Measurements from ENCODE around the gene EGFLAM.

The EGFLAM gene

GRCh38 chr5:38420246-38420645, 161.9 kb downstream of the EGFLAM start:
- DNase-seq (ENCODE audit: low read depth), result no peak

GRCh38 chr5:38420691-38421390, 162.5 kb downstream of the EGFLAM start:
- DNase-seq (ENCODE audit: low read depth), result no peak

DNA sequence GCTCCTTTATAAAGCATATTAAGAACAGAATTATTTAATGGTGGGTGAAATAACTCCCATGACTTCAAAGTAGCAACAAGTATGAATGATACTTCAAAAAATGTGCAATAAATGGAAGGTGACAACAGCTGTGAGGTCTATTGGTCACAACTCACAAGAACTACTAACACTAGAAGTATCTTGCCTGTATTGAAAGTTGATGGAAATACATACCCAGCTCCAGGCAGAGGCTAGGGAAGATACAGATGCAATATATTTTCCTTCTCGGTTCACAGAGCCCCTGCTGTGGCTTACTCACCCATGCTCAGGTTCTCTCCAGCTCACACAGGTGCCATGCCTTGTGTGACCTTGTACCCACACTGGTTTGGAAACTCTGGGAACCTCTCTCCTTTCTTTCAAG, 164.3 kb downstream of the EGFLAM start:
- DNase-seq (ENCODE audit: low read depth), result no peak

DNA sequence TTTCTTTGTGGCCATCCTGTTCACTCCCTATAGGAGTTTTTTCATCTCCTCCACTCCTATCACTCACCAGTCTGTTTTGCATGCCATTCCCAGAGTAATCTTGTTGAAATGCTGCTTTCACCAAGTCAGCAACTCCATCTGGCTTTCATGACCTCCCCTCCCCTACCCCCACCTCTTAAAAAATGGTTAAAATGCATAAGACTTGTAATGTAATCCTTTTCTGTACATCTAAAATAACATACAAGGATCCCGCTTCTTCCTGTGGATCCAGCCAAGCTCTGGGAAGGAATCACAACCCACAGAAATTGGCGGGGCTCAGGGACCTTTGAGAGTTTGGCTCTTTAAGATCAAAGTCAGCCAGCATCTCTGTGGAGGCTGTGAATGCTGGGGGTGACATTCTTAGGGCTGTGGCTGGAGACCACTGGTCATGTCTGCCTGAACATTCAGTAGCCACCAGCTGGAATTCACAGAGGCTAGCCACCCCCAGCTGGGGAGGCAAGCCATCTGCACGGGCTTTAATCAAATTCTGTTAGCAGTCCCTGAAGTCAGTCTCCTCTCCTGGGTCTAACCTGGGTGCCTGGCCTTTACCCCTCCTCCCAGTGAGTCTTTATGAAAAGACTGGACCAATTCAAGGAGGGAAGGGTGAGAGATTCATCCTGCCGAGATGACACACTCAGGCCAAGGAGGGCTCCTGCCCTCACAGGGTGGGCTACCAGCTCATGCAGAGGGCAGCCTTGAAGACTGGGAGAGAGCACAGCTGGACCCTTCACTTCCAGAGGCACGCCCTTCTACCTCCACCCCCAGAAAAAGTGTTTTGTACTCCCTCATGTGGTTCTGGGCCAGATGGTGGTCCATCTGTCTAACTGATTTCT, 165.2 kb downstream of the EGFLAM start:
- DNase-seq (ENCODE audit: low read depth), result no peak

DNA sequence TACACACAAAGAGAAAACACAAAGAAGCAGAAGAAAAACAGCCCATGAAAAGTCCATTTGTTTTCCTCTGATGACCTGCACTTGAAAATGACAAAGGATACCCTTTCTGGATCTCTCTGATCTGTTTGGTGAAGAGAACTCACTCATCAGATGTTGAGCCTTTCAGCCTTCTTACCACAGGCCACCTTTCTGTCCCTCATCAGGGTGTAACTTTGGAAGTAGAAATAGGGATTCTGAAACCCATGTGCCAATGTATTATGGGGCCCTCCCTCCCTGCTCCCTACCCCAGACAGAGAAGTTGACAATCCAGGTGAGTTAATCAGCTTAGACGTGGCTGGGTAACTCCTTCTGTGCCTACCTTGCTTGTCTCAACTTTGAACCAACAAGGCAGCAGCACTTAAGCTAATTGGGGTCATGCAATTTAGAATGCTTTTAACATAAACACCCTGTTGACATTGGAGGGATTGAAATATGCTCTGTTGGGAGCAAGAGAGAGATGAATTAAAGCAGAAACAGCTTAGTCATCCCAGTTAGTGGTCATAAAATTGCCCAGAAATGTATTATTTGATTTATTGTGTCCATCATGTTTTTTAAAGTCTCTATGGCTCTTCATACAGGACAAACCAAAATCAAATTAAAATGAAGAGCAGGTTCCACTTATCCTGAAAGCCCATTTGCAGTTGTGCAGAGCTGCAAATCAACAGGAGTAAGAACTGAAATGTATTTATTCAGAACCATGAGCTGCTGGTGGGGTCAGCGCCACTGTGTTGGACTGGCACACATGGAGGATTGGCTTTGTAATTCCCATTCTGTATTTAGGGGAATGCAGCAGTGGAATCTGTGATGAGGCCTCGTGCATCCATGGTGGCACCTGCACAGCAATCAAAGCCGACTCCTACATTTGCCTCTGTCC, 166.0 kb downstream of the EGFLAM start:
- DNase-seq (ENCODE audit: low read depth), result no peak

DNA sequence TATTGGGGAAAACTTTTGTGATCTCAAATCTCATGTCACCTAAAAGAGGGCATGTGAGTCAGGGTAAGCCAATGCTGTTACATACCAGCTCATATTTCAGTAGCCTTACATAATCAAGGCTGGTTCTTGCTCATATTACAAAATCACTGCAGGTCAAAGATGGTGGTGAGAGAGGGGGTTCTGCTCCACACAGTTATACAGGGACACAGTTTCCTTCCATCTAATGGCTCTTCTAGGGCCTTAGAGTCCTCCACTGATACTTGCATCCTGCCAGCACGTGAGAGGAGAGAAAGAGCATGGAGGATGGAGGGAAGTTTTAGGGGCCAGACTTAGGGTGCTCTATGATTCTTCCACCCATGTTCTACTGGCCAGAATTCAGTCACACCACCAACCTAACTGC, 168.1 kb downstream of the EGFLAM start:
- DNase-seq (ENCODE audit: low read depth), result no peak

DNA sequence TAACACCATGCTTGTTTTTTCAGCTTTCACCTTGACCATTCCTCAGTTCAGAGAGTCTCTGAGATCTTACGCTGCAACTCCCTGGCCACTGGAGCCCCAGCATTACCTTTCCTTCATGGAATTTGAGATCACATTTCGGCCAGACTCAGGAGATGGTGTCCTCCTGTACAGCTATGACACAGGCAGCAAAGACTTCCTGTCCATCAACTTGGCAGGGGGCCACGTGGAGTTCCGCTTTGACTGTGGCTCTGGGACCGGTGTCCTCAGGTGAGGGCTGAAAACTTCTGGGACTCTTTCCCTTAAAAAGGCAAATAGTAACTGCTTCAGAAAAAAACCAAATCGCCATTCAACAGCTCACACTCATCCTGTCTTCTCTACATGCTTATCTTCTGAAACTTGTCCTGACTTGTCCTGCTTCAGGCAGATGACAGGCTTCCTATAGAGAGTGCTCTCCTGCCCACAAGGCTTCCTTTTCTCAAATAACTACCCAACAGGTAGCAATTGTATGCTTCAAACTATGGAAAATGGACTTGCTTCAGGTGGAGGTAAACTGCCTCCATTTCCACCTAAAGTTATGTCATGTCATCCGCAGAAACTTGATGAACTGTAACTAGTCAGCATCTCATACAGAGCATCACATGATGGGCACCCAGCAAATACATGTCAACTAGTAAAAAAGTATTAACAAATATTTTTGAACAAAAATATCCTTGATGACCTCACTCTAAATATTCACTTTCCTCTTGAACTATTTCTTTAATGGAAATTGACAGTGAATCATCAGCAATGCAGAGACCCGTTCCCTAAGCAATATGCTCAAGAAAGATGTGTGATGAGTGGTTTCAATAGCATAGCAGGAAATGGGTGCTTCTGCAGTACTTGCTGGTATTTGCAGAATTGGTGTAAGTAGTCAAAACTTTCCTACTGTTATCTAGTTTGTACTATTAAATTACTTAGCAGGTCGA, 168.9 kb downstream of the EGFLAM start:
- no peak for DNase-seq (ENCODE audit: low read depth)

- DNase-seq (ENCODE audit: low read depth), result no peak
These were observed 173.0 kb downstream of the EGFLAM start for GRCh38 chr5:38431242-38431853.

DNA sequence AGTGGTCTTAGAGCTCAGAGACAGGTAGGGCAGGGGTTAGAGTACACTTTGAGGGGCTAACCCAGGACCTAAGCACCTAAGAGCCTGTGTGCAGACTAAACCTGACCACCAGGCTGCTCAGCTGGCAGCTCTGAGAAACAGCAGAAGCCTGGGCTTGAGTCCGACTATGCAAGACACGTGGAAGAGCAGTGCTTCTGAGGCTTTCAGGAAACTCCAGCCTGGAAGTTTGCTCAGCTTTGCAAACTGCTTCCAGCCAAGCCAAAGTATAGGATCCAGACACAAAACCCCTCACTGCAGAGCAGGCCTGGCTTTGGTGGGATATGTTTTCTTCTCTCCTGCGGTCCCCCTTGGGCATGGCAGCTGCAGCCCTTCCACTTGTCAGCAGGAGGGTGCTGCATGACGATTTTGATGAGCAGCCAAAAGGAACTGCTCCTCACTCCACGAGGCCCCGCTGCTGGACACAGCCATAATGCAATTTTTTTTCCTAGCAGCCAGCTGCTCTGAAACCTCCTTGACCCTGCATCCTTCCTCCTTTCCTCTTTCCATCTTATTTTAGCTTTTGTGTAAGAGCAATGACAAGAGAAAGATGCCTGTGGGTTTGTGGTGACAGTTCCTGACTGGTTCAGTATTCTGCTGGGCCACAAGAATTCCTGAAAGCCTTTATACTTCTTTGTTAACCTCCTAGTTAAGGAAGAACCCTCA, 175.0 kb downstream of the EGFLAM start:
- no peak for DNase-seq (ENCODE audit: low read depth)

- no peak for DNase-seq (ENCODE audit: low read depth)
These were observed 176.8 kb downstream of the EGFLAM start for GRCh38 chr5:38434966-38435705.

DNA sequence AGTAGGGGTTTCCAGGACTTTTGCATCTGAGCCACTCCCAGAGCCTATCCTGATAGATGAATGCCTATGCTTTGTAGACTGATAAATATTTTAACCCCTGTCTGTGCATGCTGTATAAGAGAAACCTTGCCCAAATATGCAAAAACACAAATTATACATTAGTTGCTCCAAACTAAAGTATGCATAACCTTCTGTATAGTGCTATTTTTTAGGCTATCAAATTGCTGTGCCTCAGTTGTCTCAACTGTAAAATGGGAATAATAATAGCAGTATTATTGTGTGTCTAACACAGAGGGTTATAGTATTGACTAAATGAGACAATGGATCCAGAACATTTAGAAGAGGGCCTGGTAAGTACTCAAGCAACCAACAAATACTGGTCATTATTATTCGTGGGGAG, 180.4 kb downstream of the EGFLAM start:
- DNase-seq (ENCODE audit: low read depth), result no peak

- peak; percentile 51 for DNase-seq (ENCODE audit: low read depth)
These were observed 183.3 kb downstream of the EGFLAM start for GRCh38 chr5:38441453-38442246.

DNA sequence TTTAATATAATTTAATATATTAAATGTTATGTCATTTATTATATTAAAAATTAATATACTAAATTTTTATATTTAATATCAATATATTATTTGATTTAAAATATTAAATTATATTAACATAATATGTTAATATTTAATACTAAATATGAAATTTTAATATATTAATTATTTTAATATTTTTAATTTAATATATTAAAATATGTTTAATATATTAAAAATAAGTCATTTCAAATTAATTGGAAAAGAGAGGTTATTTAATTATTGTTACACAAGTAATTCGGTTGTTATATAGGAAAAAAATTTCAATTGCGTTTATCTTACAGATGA, 183.9 kb downstream of the EGFLAM start:
- DNase-seq (ENCODE audit: low read depth), result no peak

GRCh38 chr5:38443390-38443789, 185.0 kb downstream of the EGFLAM start:
- DNase-seq (ENCODE audit: low read depth), result no peak

GRCh38 chr5:38445374-38446028, 187.1 kb downstream of the EGFLAM start:
- no peak for DNase-seq (ENCODE audit: low read depth)

DNA sequence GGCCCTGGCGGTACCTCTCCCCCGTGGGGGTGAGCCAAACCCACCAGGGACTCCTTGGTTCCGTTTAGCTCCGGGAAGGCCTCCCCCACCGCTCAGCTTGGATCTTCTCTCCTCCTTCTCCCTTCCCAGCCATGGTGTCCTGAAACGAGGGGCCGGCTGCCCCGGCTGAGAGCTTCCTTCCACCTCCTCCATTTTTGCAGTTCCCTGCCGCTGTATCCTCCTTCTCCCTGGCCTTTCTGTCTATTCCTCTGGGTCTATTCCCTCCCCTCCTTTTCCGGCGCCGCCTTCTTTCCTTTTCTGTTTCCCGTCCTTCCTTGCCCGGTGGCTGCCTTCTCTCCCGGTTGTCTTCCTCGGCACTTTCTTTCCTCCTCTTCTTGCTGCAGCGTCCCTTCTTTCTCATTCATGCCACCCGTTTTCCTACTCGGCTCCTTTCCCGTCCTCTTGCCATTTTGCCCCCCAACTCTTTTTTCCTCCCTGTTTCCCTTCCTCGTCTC, 187.7 kb downstream of the EGFLAM start:
- DNase-seq (ENCODE audit: low read depth), result no peak

GRCh38 chr5:38447056-38447455, 188.7 kb downstream of the EGFLAM start:
- DNase-seq (ENCODE audit: low read depth), result no peak

DNA sequence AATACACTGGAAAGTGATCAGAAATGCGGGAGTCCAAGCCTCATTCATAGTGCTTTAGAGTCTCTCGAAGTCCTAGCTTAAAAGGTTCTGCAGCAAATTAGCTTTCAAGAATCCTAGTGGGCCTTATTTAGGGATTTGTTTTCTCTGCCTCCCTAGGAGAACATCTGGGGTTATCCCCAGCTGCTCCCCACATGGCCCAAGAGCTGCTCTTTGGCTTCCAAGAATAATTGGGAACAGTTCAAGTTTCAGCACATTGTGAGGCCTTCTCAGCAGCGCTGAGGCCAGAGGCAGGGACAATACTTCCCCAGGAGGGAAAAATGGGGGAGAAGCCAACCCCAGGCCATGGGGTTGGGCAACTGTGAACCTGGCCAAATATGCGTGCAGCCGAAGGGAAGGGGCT, 189.4 kb downstream of the EGFLAM start:
- no peak for DNase-seq (ENCODE audit: low read depth)

All from stimulated activated CD8-positive, alpha-beta memory T cell treated with anti-CD3 and anti-CD28 coated beads, Interleukin-15, amount 100 ng/mL, for 24 hours (primary cell).